GM19395 (cell line): ENCODE data around the gene PRDX5.

Experiments used
- ATAC-seq: cut with Tn5 transposase; IDR thresholded peaks from one replicate; pipeline ENCODE4 v1.9.1; 2021; ENCODE audit warnings: mild to moderate bottlenecking, moderate library complexity; ENCODE audit not compliant: unreplicated experiment

Gene PRDX5

GRCh38 chr11:64317961-64318765 lies at the start of gene PRDX5:
Gene PRDX5, plus strand, starts transcription at chr11:64318121. Its CDS starts 95 bp downstream, at chr11:64318216.
- ATAC-seq: peak; percentile 66

DNA sequence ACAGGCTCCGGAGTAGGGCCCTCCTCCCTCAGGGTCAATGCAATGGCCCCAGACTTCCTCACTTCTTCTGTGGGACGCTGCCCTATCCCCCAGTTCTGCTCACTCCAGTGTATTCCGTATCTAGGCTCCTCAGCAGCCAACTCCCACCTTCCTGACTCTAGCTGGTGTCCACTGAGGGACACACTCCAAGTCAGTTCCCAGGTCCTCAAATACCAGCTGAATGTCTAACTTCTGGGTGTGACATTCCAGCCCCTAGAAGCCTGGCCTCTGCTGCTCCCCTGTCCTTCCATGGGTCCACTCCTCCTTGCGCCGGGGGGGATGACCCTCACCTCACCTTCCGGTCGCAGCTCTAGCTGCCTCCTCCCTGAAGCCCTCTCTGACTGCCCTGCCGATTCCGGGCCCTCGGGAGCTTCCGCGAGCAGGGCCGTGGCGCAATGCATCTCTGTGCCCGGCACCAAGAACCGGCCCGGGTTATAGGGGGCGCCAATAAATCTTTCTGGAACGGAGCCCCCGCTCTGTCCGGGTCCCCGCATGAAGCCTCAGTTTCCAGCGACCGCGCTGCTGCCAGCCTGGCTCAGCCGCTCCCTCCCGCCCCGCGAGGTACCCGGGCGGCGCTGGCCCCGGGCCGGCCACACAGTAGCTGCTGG lies 48.9 kb upstream of the PRDX5 start:
- ATAC-seq: peak; percentile 9

- ATAC-seq: peak; percentile 72
Measured at GRCh38 chr11:64269540-64270220, 48.2 kb upstream of the PRDX5 start.

GRCh38 chr11:64275031-64275800 lies 42.7 kb upstream of the PRDX5 start:
- ATAC-seq: no peak

DNA sequence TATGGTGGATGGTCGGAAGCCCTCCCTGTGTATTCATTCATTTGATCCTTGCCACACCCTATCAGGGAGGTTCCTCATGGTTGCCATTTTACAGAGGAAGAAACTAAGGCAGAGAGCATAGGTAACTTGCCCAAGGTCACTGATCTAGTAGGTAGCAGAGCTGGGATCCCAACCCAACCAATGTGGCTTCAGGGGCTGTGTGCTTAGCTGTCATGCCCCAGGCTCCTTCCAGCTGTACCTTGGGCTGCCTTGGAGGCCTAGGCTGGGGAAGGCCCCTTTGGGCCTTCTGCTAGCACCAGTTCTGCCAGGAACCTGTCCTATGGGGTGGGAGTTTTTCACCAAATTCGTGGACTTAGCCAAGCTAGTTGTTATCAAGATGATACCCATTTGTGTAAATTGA lies 42.1 kb upstream of the PRDX5 start:
- no peak for ATAC-seq

DNA sequence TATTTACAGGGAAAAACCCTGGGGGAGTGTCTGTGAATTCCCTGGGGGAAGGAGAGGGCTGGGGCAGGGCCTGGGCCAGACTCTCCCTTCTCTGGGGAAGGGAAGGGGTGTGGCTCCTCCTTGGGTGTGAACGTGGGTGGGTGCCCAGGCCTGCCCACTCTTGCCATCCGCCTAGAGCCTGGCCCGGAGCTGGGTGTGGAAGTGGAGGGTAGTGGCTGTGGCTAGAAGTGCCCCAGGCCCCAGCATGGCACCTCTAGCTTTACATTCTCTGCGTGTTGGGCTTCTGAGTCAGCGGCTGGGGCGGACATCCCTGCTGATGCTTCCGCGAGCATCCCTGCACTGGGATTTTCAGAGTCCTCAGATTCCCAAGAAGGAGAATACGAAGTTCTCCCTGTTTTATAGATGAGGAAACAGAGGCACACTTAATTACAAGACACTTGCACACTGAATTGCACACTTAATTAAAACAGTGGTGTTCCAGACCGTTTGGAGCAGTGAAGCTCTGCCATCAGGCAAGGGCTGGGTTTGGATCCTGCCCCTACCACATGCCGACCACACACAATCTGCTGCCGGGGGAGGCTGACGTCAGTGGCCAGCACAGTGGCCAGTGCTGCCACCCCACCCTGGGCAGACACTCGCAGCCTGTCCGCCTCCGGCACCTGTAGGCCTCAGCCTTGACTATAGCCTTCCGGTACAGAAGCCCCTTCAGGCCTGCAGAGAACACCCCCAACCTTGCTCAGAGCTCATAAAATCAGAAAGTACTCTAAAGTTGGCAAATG lies 41.1 kb upstream of the PRDX5 start:
- no peak for ATAC-seq

- no peak for ATAC-seq
Measured at GRCh38 chr11:64278576-64279190, 39.2 kb upstream of the PRDX5 start.

DNA sequence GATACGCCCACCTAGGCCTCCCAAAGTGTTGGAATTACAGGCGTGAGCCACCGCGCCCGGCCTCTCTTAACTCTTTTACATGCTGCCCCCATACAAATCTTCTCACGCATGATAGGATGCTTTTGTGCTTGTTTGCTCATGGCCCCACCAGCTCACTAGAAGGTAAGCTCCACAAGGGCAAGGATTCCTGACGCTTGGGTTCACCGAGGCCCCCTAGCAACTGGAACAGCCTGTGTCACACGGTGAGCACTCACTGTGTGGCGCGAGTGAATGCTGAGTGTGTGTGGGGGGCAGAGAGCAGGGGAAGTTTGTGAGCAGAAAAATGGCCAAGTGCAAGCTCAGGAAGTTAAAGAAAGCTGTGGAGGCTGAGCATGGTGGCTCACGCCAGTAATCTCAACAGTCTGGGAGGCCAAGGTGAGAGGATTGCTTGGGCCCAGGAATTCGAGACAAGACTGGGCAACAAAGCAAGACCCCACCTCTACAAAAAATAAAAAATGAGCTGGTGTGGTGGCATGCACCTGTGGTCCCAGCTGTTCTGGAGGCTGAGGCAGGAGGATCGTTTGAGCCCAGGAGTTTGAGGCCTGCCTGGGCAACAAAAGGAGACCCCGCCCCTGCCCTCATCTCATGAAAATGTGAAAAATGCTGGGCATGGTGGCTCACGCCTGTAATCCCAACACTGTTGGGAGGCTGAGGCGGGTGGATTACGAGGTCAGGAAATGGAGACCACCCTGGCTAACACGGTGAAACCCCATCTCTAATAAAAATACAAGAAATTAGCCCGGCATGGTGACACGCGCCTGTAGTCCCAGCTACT lies 35.8 kb upstream of the PRDX5 start:
- no peak for ATAC-seq

- no peak for ATAC-seq
Measured at GRCh38 chr11:64283092-64283491, 34.8 kb upstream of the PRDX5 start.

DNA sequence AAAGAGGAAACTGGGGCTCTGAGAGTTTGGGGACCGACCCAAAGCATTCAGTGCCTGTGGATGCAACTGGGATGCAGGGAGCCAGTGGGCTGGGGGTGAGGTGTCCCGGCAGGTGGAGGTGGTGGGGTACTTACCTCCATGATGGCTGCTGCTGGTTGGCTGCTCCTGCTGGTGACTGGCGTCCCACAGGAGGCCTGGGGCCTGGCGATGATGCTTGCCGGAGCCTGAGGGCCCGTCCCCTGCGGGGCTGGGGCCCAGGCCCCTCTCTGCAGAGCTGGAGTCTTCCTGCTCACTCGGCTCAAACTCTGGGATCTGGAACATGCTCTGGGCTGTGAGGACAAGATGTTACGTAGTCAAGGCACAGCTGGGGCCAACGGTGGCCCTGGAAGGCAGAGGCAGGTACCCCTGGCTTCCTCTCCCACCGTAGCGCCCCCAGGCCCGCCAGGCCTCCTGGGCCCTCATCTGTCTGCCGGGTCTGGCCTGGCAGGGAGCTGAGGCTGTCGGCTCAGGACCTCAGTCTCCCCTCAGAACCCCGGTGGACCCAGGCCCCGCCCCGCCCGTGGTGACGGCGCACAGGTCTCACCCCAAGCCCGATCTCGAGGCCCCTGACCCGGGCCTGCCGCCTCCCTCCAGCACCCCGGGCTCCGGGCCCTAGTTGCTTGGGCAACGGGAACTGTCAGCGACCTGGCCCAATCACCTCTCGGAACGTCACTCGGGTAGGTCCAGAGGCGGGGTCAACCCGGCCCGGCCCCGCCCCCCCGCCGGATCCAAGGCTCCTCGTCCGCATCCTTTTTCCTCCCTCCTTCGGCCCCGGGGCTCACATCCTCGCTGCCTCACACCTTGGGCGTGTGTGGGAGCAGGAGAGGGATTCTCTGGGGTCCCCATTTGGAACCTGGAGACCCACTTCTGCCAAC lies 33.6 kb upstream of the PRDX5 start, which contains the start of gene BAD:
Gene BAD (minus strand): TSS at position 618 of the 914 bp plus-strand sequence. CDS start 297 bp downstream, at position 321.
- peak; percentile 74 for ATAC-seq

GRCh38 chr11:64284962-64285884 lies 32.7 kb upstream of the PRDX5 start, which contains the start of gene GPR137:
Gene GPR137, plus strand, starts transcription at chr11:64285848. Its CDS starts 677 bp downstream, at chr11:64286525.
- peak; percentile 58 for ATAC-seq

GRCh38 chr11:64285885-64286800 lies 31.8 kb upstream of the PRDX5 start:
- ATAC-seq: no peak

GRCh38 chr11:64286801-64287159 lies 31.1 kb upstream of the PRDX5 start:
- no peak for ATAC-seq

- ATAC-seq: no peak
Measured at GRCh38 chr11:64287676-64288352, 30.1 kb upstream of the PRDX5 start.

DNA sequence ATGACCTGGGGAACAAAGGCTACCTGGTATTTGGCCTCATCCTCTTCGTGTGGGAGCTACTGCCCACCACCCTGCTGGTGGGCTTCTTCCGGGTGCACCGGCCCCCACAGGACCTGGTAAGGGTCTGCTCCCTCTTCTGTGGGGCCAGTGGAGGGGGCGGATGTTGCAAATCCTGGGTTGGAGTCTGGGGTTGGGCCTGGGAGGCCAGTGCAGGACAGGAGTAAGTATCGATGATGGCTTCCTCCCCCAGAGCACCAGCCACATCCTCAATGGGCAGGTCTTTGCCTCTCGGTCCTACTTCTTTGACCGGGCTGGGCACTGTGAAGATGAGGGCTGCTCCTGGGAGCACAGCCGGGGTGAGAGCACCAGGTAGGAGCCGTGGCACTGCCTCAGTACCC lies 29.6 kb upstream of the PRDX5 start:
- ATAC-seq: no peak
